Mammary epithelial cell (primary cell): ENCODE measurements around the gene GRIN2A.

Experiments used
- EZH2 ChIP-seq: IDR thresholded peaks from 2 replicates; pipeline ENCODE4 v1.6.1; 2012; ENCODE audit warnings: low read length, inconsistent platforms, borderline replicate concordance
- TF ChIP-seq, protein P1 (sequence below), 2 donors: IDR thresholded peaks in 1 of 2; conservative IDR thresholded peaks in 1 of 2; 2 replicates each; pipeline ENCODE4 v1.5.1; 2011 to 2012; ENCODE audit warnings: inconsistent platforms in 2 of 2, low read length in 2 of 2, mild to moderate bottlenecking in 2 of 2, control low read depth in 1 of 2, low read depth in 1 of 2; ENCODE audit not compliant: insufficient read depth in 1 of 2; ENCODE audit errors: extremely low read depth in 1 of 2

DNA sequence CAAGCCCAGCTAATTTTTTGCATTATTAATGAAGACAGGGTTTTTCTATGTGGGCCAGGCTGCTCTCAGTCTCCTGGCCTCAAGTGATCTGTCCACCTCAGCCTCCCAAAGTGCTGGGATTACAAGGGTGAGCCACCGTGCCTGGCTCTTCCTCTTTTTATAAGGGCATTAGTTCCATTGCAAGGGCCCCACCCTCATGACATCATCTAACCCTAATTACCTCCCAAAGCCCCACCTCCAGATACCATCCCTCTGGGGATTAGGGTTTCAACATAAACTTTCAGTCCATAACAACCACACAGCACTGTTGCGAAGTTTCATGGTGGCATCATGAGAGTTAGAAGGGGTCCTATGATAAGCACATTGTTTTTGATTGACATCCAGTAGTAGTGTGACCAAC, 277.7 kb downstream of the GRIN2A start:
- TF ChIP-seq, protein P1, sequence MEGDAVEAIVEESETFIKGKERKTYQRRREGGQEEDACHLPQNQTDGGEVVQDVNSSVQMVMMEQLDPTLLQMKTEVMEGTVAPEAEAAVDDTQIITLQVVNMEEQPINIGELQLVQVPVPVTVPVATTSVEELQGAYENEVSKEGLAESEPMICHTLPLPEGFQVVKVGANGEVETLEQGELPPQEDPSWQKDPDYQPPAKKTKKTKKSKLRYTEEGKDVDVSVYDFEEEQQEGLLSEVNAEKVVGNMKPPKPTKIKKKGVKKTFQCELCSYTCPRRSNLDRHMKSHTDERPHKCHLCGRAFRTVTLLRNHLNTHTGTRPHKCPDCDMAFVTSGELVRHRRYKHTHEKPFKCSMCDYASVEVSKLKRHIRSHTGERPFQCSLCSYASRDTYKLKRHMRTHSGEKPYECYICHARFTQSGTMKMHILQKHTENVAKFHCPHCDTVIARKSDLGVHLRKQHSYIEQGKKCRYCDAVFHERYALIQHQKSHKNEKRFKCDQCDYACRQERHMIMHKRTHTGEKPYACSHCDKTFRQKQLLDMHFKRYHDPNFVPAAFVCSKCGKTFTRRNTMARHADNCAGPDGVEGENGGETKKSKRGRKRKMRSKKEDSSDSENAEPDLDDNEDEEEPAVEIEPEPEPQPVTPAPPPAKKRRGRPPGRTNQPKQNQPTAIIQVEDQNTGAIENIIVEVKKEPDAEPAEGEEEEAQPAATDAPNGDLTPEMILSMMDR (conservative IDR thresholded peaks at IDR 0.05 in 1 of 2, IDR thresholded peaks at IDR 0.05 in 1 of 2; ENCODE audit: extremely low read depth in 1 of 2, insufficient read depth in 1 of 2, low read depth in 1 of 2, low read length in 2 of 2), result no peak
- TF ChIP-seq EZH2, result no peak
